ENCODE measurements around the gene SRSF8.

SRSF8 gene

DNA sequence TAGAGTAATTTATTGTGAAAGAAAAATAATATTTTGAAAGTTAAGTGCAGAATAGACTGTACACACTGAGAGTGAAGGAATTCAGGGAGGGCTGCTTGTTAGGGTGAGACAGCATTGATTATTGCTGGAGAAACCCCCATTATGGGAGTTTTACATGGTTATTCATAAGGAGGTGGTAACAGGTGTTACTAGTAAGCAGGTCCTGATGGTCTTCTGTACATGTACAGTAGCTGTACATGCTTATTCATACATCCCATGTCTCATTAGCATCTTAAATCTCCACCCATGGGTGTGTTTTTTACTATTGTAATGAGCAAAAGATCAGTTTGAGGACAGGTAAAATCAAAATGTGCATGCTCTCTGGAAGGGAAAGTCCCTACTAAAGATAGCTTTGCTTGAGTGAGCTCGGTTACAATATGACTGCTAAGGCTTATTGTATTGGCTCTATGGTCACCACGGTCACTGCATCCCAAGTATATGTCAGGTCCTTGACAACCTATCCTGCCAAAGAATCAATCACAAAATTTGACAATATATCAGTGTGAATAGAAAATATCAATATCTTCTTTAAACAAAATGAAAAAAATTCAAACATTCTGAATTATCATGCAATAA is 11.3 kb upstream of the SRSF8 start:
- TF ChIP-seq, protein P1, sequence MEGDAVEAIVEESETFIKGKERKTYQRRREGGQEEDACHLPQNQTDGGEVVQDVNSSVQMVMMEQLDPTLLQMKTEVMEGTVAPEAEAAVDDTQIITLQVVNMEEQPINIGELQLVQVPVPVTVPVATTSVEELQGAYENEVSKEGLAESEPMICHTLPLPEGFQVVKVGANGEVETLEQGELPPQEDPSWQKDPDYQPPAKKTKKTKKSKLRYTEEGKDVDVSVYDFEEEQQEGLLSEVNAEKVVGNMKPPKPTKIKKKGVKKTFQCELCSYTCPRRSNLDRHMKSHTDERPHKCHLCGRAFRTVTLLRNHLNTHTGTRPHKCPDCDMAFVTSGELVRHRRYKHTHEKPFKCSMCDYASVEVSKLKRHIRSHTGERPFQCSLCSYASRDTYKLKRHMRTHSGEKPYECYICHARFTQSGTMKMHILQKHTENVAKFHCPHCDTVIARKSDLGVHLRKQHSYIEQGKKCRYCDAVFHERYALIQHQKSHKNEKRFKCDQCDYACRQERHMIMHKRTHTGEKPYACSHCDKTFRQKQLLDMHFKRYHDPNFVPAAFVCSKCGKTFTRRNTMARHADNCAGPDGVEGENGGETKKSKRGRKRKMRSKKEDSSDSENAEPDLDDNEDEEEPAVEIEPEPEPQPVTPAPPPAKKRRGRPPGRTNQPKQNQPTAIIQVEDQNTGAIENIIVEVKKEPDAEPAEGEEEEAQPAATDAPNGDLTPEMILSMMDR (conservative IDR thresholded peaks at IDR 0.05; ENCODE audit: control insufficient read depth, insufficient read depth, low read depth, low read length), result no peak
- no peak overlapping the region for H3K4me3 ChIP-seq (ENCODE audit: control insufficient read depth, low read depth, low read length)
- DNase-seq (ENCODE audit: low read depth), result no peak

DNA sequence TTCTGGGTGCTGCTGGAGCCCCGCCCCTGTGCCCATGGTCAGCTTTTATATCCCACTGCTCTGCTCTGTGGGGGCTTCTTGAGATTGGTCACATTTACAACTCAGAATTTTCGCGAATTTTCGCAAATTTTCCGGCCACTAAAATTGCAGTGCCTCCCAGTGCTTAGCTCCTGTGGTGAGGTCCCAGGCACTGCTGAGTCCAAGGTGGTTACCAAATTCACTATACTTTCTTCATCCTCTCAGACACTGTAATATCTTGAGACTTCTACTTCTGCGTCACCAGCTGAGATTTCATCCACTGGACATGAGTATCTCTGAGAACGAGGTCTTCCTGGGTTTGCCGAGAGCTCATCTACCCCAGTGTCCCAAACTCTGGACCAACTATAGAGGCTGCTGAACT is 8.8 kb upstream of the SRSF8 start:
- TF ChIP-seq, protein P1 (conservative IDR thresholded peaks at IDR 0.05; ENCODE audit: control insufficient read depth, insufficient read depth, low read depth, low read length), result no peak
- no peak for DNase-seq (ENCODE audit: low read depth)
- no peak overlapping the region for H3K4me3 ChIP-seq (ENCODE audit: control insufficient read depth, low read depth, low read length)

DNA sequence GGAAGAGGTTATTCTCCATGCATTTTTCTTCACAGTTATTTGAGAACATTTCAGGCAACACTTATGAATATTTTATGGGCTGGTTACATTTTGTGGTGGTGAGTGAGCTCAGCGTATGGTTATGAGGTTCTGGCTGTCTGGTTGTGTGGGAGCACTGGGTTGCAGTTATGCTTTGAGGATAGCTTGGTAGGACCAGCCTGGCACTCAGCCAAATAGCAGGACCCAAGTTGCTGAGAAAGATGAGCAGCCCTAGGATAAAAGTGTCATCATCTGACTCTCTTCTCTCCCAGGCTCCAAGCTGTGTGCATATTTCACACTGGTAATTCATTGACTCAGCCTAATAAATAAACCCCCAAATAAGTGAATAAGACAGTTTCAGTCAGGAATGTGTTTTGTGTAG is 8.1 kb upstream of the SRSF8 start:
- no peak overlapping the region for H3K4me3 ChIP-seq (ENCODE audit: control insufficient read depth, low read depth, low read length)
- DNase-seq (ENCODE audit: low read depth), result no peak
- TF ChIP-seq, protein P1 (conservative IDR thresholded peaks at IDR 0.05; ENCODE audit: control insufficient read depth, insufficient read depth, low read depth, low read length), result no peak

DNA sequence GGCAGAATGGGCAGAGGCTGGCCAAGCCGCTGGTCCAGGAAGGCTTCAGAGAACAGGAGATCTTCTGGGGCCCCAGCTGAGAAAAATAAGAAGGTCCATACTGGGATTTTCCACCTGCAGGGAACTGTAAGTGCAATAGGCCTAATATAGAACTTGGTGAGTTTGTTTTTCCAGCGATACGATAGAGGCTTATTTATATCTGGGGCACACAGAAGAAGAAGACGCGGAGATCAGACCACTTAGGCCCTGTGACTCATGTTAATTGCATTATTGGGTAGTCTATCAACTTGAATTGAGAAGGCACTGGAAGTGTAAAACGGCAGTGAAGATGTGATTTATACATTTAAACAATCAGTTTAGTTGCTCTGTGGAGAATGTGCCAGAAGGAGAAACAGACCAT is 7.7 kb upstream of the SRSF8 start:
- DNase-seq (ENCODE audit: low read depth), result no peak
- TF ChIP-seq, protein P1 (conservative IDR thresholded peaks at IDR 0.05; ENCODE audit: control insufficient read depth, insufficient read depth, low read depth, low read length), result no peak
- H3K4me3 ChIP-seq (ENCODE audit: control insufficient read depth, low read depth, low read length), result no peak overlapping the region

DNA sequence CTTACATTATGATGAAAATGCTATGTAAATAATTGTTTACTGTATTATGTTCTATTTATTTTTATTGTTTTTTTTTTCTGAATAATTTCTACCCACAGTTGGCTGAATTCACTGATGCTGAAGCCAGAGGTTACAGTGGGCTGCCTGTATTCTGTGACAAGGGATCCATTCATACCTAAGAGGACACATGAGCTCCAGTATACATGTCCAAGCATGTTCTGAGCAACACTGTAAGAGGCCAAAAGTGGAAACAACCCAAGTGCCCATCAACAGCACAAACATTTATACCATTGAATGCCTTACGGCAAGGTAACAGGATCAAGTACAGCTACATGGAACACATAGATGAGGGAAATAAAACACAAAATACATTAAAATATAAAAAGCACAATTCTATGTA is 1.4 kb upstream of the SRSF8 start:
- TF ChIP-seq, protein P1 (conservative IDR thresholded peaks at IDR 0.05; ENCODE audit: control insufficient read depth, insufficient read depth, low read depth, low read length), result no peak
- H3K4me3 ChIP-seq (ENCODE audit: control insufficient read depth, low read depth, low read length), result no peak overlapping the region
- DNase-seq (ENCODE audit: low read depth), result no peak

DNA sequence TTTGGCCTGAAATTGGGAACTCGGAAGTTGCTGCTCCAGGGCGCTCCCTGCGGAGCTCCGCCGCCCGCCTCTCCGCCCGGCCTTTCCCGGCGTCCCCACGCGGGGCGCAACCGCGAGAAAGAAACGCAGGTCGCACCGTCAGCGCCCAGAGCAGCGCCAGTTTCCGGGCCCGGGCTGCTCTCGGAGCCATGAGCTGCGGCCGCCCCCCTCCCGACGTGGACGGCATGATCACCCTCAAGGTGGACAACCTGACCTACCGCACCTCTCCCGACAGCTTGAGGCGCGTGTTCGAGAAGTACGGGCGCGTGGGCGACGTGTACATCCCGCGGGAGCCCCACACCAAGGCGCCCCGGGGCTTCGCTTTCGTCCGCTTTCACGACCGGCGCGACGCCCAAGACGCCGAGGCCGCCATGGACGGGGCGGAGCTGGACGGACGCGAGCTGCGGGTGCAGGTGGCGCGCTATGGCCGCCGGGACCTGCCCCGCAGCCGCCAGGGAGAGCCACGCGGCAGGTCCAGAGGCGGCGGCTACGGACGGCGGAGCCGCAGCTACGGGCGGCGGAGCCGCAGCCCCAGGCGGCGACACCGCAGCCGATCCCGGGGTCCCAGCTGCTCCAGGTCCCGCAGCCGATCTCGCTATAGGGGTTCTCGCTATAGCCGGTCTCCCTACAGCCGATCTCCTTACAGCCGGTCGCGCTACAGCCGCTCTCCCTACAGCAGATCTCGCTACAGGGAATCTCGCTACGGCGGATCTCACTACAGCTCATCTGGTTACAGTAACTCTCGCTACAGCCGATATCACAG is 521 bp downstream of the SRSF8 start:
- DNase-seq (ENCODE audit: low read depth), result peak; percentile 60
- TF ChIP-seq, protein P1 (conservative IDR thresholded peaks at IDR 0.05; ENCODE audit: control insufficient read depth, insufficient read depth, low read depth, low read length), result no peak
- peak overlapping the region; percentile 89 for H3K4me3 ChIP-seq (ENCODE audit: control insufficient read depth, low read depth, low read length)
